Activated CD4-positive, alpha-beta memory T cell treated with anti-CD3 and anti-CD28 coated beads for 36 hours (primary cell): ENCODE results near the gene LHFPL2. TPM values are rescaled to one million over a fixed set of nuclear protein-coding genes. Genes with fewer than 3 reads are reported as not detected.

ENCODE experiments used
- CTCF ChIA-PET: fragments of 350-600 bp; sonication (Branson Sonifier 250); formaldehyde crosslinking; loops from one replicate; lab custom pipeline; 2021; ENCODE audit warnings: antibody characterized with exemption, inconsistent platforms; lab: Charles Lee
- POLR2A ChIA-PET: fragments of 350-600 bp; sonication (Branson Sonifier 250); formaldehyde crosslinking; loops from one replicate; lab custom pipeline; 2021; ENCODE audit warnings: antibody characterized with exemption; lab: Charles Lee
- DNase-seq: peaks from one replicate; pipeline ENCODE4 v3.0.0-alpha.2; 2020
- H3K27ac Mint-ChIP-seq: one replicate; pipeline ENCODE4 v1.8.0; 2021; ENCODE audit warnings: mixed read lengths
- H3K27me3 Mint-ChIP-seq: one replicate; pipeline ENCODE4 v1.8.0; 2021; ENCODE audit warnings: mixed read lengths
- H3K36me3 Mint-ChIP-seq: one replicate; pipeline ENCODE4 v1.8.0; 2021; ENCODE audit warnings: mixed read lengths
- H3K4me1 Mint-ChIP-seq: one replicate; pipeline ENCODE4 v1.8.0; 2021; ENCODE audit warnings: low read depth, mixed read lengths
- H3K4me3 Mint-ChIP-seq: one replicate; pipeline ENCODE4 v1.8.0; 2021; ENCODE audit warnings: mild to moderate bottlenecking, mixed read lengths
- H3K9me3 Mint-ChIP-seq: one replicate; pipeline ENCODE4 v1.8.0; 2021; ENCODE audit warnings: mixed read lengths
- intact Hi-C: fragments of 100-400 bp; cut with micrococcal nuclease; formaldehyde crosslinking; loops from one replicate; pipeline ENCODE4 v1.15.1; 2023
- total RNA-seq, 2 experiments: library from RNA; stranded (reverse); gene quantifications; one replicate each; pipeline ENCODE4 v1.2.3, GENCODE V29; 2021

Gene LHFPL2
- total RNA-seq, 2 experiments from 2014 or later, result 0.05 to 0.19 TPM

- ChIA-PET CTCF (no interaction called here), POLR2A (no interaction called here)
- Mint-ChIP-seq H3K27me3 (peaks cover 10% of the 10 kb centered on the region), H3K27ac (no peak overlapping the region), H3K4me3 (no peak overlapping the region), H3K36me3 (no peaks in the 10 kb centered on the region), H3K4me1 (no peaks in the 10 kb centered on the region), H3K9me3 (no peaks in the 10 kb centered on the region)
- intact Hi-C loops, result no loop called here
- DNase-seq, result no peak
Observed at GRCh38 chr5:78661044-78661443, 12.5 kb upstream of the LHFPL2 start.

- no peak overlapping the region for H3K4me3 Mint-ChIP-seq
- H3K9me3 Mint-ChIP-seq, result no peaks in the 10 kb centered on the region
- POLR2A ChIA-PET, result no interaction called here
- peaks cover 10% of the 10 kb centered on the region for H3K27me3 Mint-ChIP-seq
- H3K27ac Mint-ChIP-seq, result no peak overlapping the region
- no peak for DNase-seq
- intact Hi-C loops, result no loop called here
- H3K4me1 Mint-ChIP-seq, result no peaks in the 10 kb centered on the region
- H3K36me3 Mint-ChIP-seq, result no peaks in the 10 kb centered on the region
- CTCF ChIA-PET, result no interaction called here
Observed at GRCh38 chr5:78660401-78660800, 11.8 kb upstream of the LHFPL2 start.

GRCh38 chr5:78659714-78660113, 11.1 kb upstream of the LHFPL2 start:
- Mint-ChIP-seq H3K27ac (no peak overlapping the region), H3K9me3 (no peaks in the 10 kb centered on the region), H3K36me3 (no peaks in the 10 kb centered on the region), H3K4me3 (no peak overlapping the region), H3K4me1 (no peaks in the 10 kb centered on the region), H3K27me3 (peaks cover 13% of the 10 kb centered on the region)
- ChIA-PET CTCF (no interaction called here), POLR2A (no interaction called here)
- intact Hi-C loops, result no loop called here
- no peak for DNase-seq

GRCh38 chr5:78659114-78659513, 10.5 kb upstream of the LHFPL2 start:
- CTCF ChIA-PET, result no interaction called here
- Mint-ChIP-seq H3K4me1 (no peaks in the 10 kb centered on the region), H3K9me3 (no peaks in the 10 kb centered on the region), H3K27ac (no peak overlapping the region), H3K4me3 (no peak overlapping the region), H3K27me3 (peaks cover 15% of the 10 kb centered on the region), H3K36me3 (no peaks in the 10 kb centered on the region)
- intact Hi-C loops, result no loop called here
- DNase-seq, result no peak
- POLR2A ChIA-PET, result no interaction called here

- Mint-ChIP-seq H3K4me1 (no peaks in the 10 kb centered on the region), H3K27ac (no peak overlapping the region), H3K27me3 (peaks cover 23% of the 10 kb centered on the region), H3K36me3 (no peaks in the 10 kb centered on the region), H3K4me3 (no peak overlapping the region), H3K9me3 (no peaks in the 10 kb centered on the region)
- CTCF ChIA-PET, result interaction anchor here (0.6 kb wide), 1 partner anchor 777 kb away, joined by 6 read pairs; no protein-coding TSS in a partner anchor
- POLR2A ChIA-PET, result no interaction called here
- intact Hi-C loops, result no loop called here
- no peak for DNase-seq
Observed at GRCh38 chr5:78657201-78657600, 8.6 kb upstream of the LHFPL2 start.

- ChIA-PET CTCF (no interaction called here), POLR2A (no interaction called here)
- intact Hi-C loops, result no loop called here
- H3K27ac Mint-ChIP-seq, result no peak overlapping the region
- no peak for DNase-seq
- no peak overlapping the region for H3K4me3 Mint-ChIP-seq
- H3K36me3 Mint-ChIP-seq, result no peaks in the 10 kb centered on the region
- H3K4me1 Mint-ChIP-seq, result no peaks in the 10 kb centered on the region
- H3K27me3 Mint-ChIP-seq, result peaks cover 27% of the 10 kb centered on the region
- H3K9me3 Mint-ChIP-seq, result no peaks in the 10 kb centered on the region
Observed at GRCh38 chr5:78655746-78656290, 7.2 kb upstream of the LHFPL2 start.

GRCh38 chr5:78654386-78654785, 5.8 kb upstream of the LHFPL2 start:
- intact Hi-C loops, result no loop called here
- H3K4me3 Mint-ChIP-seq, result no peak overlapping the region
- no peak for DNase-seq
- POLR2A ChIA-PET, result no interaction called here
- peaks cover 36% of the 10 kb centered on the region for H3K27me3 Mint-ChIP-seq
- H3K9me3 Mint-ChIP-seq, result no peaks in the 10 kb centered on the region
- CTCF ChIA-PET, result no interaction called here
- H3K36me3 Mint-ChIP-seq, result no peaks in the 10 kb centered on the region
- H3K4me1 Mint-ChIP-seq, result no peaks in the 10 kb centered on the region
- no peak overlapping the region for H3K27ac Mint-ChIP-seq

GRCh38 chr5:78653681-78654366, 5.3 kb upstream of the LHFPL2 start:
- H3K36me3 Mint-ChIP-seq, result no peaks in the 10 kb centered on the region
- peaks cover 36% of the 10 kb centered on the region for H3K27me3 Mint-ChIP-seq
- intact Hi-C loops, result no loop called here
- CTCF ChIA-PET, result no interaction called here
- no peaks in the 10 kb centered on the region for H3K9me3 Mint-ChIP-seq
- no peak overlapping the region for H3K27ac Mint-ChIP-seq
- DNase-seq, result no peak
- H3K4me1 Mint-ChIP-seq, result no peaks in the 10 kb centered on the region
- POLR2A ChIA-PET, result no interaction called here
- no peak overlapping the region for H3K4me3 Mint-ChIP-seq

- no peak overlapping the region for H3K27ac Mint-ChIP-seq
- ChIA-PET POLR2A (no interaction called here), CTCF (no interaction called here)
- no peak overlapping the region for H3K4me3 Mint-ChIP-seq
- intact Hi-C loops, result no loop called here
- H3K27me3 Mint-ChIP-seq, result peaks cover 31% of the 10 kb centered on the region
- H3K4me1 Mint-ChIP-seq, result no peaks in the 10 kb centered on the region
- H3K9me3 Mint-ChIP-seq, result no peaks in the 10 kb centered on the region
- no peak for DNase-seq
- no peaks in the 10 kb centered on the region for H3K36me3 Mint-ChIP-seq
Observed at GRCh38 chr5:78653031-78653430, 4.5 kb upstream of the LHFPL2 start.

GRCh38 chr5:78651468-78651867, 2.9 kb upstream of the LHFPL2 start:
- peaks cover 8% of the 10 kb centered on the region for H3K4me1 Mint-ChIP-seq
- H3K36me3 Mint-ChIP-seq, result no peaks in the 10 kb centered on the region
- DNase-seq, result no peak
- CTCF ChIA-PET, result no interaction called here
- intact Hi-C loops, result no loop called here
- H3K27ac Mint-ChIP-seq, result no peak overlapping the region
- H3K9me3 Mint-ChIP-seq, result no peaks in the 10 kb centered on the region
- POLR2A ChIA-PET, result no interaction called here
- no peak overlapping the region for H3K4me3 Mint-ChIP-seq
- peaks cover 38% of the 10 kb centered on the region for H3K27me3 Mint-ChIP-seq

GRCh38 chr5:78650531-78650930, 2.0 kb upstream of the LHFPL2 start:
- H3K4me1 Mint-ChIP-seq, result peaks cover 8% of the 10 kb centered on the region
- DNase-seq, result no peak
- H3K36me3 Mint-ChIP-seq, result no peaks in the 10 kb centered on the region
- H3K27ac Mint-ChIP-seq, result no peak overlapping the region
- H3K9me3 Mint-ChIP-seq, result no peaks in the 10 kb centered on the region
- ChIA-PET CTCF (interaction anchor here (0.6 kb wide), 1 partner anchor 370 kb away, joined by 5 read pairs; no protein-coding TSS in a partner anchor), POLR2A (no interaction called here)
- peaks cover 42% of the 10 kb centered on the region for H3K27me3 Mint-ChIP-seq
- intact Hi-C loops, result no loop called here
- no peak overlapping the region for H3K4me3 Mint-ChIP-seq

- Mint-ChIP-seq H3K27ac (no peak overlapping the region), H3K9me3 (no peaks in the 10 kb centered on the region), H3K4me3 (peak overlapping the region; percentile 42), H3K4me1 (peaks cover 8% of the 10 kb centered on the region), H3K36me3 (no peaks in the 10 kb centered on the region), H3K27me3 (peaks cover 42% of the 10 kb centered on the region)
- intact Hi-C loops, result no loop called here
- CTCF ChIA-PET, result interaction anchor here (0.6 kb wide), 1 partner anchor 370 kb away, joined by 5 read pairs; no protein-coding TSS in a partner anchor
- DNase-seq, result no peak
- POLR2A ChIA-PET, result no interaction called here
Observed at GRCh38 chr5:78649861-78650496, 1.4 kb upstream of the LHFPL2 start.
